HG02759 (cell line): Measurements from ENCODE around the gene THAP12.

Experiments used
- ATAC-seq: cut with Tn5 transposase; IDR thresholded peaks from one replicate; pipeline ENCODE4 v1.9.1; 2021; ENCODE audit warnings: mild to moderate bottlenecking, moderate library complexity; ENCODE audit not compliant: unreplicated experiment

Gene THAP12

DNA sequence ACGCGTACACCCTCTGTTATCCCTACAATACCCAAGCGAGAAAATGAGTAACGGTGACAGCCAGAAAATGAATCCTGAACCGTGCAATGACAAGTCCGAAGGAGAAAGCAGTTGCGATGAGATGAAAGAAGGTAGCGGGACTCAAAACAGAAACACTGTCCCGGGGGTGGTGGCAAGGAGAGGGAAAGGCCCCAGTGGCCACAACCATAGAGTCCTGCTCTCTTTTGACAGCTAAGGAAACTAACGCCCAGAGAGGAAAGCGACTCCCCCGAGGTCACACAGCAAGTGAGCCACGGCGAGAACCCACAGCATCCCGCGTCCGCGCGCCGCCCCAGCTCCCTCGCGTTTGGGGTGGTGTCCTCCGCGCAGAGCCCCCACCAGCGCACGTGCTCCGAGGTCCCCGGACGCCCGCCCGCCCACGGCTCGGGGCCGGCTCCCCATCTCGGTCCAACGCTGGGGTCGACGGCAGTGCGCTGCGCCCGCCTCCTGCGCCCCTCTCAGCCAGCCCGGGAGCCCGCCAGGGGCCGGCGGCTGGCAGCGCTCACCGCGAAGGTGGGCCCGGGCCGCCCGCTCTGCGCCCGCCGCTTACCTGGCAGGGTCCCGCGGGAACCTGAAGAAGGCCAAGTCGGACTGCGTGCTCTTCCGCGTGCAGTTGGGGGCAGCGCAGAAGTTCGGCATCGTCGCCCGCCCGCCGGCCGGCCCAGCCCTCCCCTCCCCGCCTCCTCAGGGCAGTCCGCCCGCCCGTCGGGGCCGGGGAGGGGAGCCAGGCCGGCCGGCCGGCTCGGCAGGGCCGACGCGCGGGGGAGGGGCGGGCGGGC lies 564 bp downstream of the THAP12 start:
- ATAC-seq, result no peak

DNA sequence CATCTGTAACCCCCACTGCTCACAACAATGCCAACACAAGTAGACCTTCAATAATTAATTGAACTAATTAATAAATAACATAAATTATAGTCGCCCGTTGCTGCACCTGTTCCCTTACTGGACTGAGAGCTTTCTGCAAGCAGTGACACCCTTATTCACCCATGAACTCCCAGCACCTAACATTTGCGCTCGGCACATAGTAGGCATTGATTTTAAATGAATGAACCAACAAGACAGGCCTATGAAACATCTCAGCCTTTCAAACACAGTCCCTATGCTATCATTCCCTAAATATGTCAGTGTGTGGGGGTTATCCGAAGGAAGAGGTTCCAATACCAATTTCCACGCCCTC lies 1.1 kb downstream of the THAP12 start:
- ATAC-seq, result no peak

DNA sequence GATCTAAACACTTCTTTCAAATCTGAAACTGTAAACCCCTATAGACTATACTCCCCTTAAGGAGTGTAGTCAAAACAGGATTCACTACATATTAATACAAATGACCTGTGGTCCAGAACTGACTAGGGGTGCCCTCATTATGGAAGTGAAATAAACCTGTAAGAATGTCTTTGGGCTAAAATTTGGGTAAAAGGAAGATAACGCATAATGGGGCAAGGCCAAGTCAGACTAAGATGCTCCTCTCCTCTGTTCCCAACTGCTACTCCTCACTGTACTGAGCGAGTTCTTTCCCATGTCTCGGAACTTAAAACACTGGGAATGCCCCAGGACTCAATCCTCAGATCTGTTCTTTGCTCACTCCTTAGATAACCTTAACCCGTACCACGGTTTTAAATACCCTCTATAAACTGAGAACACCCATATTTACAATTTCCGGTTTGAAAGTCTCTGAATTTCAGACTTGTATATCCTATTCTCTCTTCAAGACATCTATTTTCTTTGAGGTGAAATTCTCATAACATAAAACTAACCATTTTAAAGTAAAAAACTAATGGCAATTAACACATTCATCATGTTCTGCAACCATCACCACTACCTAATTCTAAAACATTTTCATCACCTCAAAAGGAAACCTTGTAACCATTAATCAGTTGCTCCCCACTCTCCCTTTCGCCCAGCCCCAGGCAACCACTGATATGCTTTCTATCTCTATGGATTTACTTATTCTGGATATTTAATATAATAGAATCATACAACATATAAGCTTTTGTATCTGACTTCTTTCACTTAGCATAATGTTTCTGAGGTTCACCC lies 4.0 kb downstream of the THAP12 start:
- peak; percentile 17 for ATAC-seq

DNA sequence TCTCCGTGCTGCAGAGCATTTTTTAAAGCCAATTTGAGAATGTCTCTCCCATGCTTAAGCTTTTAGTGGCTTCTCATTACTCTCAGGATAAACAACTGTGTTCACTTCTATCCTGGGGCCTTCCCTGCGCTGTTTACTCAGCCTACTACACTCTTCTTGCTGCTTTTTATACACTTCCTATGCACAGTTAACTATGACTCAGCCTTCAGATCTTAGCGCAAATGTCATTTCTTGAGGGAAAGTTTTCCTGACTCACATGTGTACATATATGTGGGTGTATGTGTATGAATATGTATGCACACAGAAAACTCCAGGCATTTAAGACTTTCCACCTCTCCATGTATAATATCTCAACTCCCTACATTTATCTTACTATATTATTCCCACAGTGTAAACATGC lies 9.8 kb downstream of the THAP12 start:
- no peak for ATAC-seq

DNA sequence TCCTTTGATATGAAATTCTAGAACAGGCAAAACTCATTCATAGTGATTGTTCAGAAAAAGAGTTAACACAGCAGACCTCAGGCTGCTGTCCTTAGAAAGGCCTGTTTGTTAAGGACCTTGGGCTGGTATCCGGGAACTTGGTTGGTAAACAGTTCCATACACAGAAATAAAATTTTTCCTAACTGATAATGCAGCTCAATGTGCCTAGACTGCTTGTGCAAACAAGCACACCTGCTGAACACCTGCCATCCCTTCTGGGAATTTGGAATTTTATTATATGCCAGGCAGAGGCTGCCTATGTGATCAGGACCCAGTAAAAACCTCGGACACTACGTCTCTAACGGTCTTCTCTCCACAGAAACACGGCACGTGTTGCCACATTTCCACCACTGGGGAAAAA lies 11.5 kb downstream of the THAP12 start:
- no peak for ATAC-seq

DNA sequence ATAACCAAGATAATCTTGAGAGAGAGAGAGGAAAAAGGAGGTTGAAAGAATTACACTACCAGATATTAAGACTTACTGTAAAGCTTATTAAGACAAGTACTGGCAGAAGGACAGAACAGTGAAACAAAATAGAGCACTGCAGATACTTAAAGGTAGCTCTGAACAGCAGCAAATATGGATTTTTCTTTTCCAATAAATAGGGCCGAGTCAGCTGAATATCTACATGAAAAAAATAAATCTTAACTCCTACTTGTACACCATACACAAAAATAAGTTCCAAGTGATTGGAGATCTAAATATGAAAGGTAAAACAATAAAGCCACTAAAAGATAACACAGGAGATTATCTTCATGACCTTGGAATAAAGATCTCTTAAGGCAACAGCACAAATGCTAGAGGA lies 12.4 kb downstream of the THAP12 start:
- no peak for ATAC-seq

DNA sequence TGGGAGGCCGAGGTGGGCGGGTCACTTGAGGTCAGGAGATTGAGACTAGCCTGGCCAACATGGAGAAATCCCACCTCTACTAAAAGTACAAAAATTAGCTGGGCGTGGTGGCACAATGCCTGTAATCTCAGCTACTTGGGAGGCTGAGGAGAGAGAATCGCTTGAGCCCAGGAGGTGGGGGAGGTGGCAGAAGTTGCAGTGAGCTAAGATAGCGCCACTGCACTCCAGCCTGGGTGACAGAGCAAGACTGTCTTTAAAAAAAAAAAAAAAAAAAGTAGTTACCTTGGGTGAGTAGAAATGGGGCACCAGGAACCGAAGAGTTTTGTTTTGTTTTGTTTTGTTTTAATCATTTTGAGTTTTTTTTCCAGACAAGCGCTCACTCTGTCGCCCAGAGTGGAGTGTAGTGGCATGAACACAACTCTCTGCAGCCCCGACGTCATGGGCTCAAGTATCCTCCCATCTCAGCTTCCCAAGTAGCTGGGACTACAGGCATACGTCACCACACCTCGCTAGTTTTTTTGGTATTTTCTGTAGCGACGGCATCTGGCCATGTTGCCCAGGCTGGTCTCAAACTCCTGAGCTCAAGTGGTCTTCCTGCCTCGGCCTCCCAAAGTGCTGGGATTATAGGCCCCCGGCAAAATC lies 15.8 kb downstream of the THAP12 start:
- ATAC-seq, result no peak

DNA sequence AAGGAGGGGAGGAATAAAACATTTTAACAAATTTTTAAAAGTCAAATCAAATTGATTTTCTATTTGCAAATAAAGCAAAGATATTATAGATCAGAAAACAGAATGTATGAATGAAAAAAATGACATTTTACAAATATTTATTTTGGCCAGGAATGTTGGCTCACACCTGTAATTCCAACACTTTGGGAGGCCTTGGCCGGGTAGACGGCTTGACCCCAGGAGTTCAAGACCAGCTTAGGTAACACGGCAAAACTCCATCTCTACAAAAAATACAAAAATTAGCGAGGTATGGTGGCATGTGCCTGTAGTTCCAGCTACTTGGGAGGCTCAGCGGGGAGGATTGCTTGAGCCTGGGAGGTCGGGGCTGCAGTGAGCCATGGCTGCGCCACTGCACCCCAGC lies 18.2 kb downstream of the THAP12 start:
- ATAC-seq, result no peak

DNA sequence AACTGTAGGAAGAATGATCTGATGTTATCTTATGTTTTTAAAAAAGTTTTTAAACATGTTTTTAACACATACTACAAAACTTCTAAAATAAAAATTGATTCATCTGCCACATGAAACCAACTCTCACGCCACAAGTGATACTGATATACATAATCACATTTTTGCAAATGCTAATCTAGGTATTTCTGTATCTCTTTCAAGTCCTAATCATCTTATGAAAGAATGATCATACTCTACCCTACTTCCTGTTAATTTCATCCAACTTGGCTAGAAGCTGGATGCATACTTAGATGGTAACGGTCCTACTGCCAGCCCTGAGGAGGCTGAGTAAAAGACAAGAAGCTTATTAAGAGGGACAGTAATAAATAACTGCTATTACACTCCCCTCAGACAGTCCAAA lies 19.2 kb downstream of the THAP12 start:
- ATAC-seq, result no peak

DNA sequence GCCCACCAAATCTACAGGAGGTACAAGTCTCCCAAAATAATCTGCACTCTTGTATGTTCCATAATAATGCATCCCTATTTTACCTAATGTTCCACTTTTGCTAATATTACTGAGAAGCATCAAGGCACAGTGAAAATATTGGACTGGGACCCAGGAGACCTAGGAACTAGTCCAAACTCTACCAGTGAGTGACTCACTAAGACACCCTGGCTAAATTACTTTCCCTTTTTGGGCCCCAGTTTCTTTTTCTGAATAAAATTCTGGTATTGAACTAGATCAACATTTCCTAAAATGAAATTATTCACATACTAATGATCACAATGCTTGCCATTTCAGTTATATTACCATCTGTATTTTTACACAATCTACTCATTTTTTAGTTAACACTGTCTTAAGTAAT lies 19.6 kb downstream of the THAP12 start:
- no peak for ATAC-seq

DNA sequence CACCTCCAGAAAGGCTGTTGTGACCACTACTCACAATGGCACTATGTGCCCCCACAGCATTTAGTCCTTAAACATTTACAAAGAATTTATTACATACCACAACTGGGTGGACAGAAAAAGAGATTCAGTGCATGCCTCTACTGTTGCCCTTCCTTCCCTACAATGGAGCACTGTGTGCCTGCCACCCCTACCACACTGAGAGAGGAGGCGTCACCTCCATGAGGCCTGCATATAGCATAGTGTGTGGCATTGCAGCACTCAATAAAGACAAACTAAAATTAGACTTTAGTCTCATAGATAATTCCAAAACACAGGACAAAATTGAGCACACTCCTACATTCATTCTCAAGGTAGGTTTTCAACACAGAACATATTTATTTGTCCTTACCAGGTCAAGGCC lies 25.8 kb downstream of the THAP12 start:
- no peak for ATAC-seq

DNA sequence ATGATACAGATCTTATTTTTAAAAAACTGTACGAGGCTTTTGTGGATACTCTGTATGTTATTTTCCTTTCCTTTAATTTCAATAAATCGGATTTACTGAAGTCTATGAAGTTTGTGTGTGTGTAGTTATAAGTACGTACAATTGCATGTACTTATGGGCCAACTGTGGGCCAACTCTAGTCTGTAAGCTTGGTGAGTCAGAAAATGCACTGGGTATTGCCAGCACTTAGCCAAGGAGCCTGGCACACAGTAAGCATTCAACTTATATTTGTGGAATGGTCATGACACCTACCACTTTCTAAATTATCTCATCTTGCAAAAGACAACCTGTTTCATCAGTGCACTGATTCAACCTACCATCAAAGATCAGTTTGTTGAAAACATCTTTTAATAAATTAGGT lies 32.6 kb downstream of the THAP12 start:
- ATAC-seq, result no peak

DNA sequence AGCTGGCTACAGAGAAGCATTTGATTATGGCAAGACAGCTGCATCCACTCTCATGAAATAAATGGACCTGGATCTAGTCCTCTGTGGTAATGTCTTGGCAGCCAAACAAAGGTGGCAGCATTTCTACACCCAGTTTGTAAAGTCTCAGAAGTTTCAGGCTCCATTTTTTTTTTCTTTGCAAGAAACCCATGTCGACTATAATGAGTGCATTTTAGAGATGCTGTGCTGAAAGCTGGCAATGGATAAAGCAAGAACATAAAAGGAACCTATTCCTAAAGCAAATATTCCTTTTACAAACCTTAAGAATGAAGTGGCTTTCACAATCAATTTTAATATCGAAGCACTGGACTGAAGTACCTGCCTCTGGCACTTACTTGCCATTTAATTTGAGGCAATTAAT lies 33.5 kb downstream of the THAP12 start:
- no peak for ATAC-seq

DNA sequence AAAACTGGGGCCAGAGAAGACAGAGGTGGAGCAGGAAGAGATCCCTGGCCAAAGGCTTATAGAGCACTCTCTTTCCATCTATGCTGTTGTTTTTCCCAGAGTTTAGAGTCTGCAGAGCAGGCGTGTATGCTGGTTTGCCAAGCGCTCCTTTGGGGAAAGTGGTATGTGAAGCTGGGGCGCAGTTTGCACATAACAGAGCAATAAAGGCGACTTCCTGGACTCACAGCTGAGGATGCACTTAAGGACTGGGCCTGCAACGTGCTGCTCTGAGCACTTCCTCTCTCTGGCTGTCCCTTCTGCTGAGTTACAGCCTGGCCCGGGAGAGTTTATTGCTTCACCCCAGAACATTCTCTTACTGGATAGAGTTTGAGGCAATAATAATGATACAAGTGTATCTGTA lies 41.7 kb downstream of the THAP12 start:
- no peak for ATAC-seq

DNA sequence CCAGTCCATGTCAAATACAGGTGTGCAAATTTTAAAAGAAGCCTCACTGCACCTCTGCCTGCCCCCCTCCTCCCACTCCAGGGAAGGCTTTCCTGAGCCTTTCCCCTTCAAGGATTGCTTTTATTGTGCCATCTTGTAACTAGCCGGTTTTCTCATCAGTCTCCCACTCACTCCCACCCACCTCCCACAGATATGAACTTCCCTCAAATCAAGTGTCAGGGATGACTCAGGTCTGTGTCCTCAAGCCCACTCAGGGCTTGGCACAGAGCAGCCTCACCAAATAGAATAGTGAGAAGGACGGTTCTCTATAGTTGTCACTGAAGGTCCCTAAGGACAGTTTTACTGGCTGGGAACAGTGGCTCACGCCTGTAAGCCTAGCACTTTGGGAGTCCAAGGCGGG lies 43.0 kb downstream of the THAP12 start:
- no peak for ATAC-seq

DNA sequence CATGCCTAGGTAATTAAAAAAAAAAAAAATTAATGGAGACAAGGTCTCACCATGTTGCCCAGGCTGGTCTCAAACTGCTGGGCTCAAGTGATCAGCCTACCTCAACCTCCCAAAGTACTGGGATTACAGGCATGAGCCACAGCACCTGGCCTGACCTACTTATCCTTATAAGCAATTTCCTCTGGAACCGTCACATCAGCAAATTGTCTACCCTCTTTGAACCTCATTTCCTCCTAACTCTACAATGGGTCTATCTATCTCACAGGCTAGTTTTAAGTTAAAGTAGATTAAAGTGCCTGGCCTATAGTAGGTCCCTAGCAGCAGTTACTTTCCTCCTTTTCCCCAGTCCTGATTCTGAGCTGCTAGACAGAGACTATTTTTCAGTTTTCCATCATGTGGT lies 43.5 kb downstream of the THAP12 start:
- ATAC-seq, result no peak

DNA sequence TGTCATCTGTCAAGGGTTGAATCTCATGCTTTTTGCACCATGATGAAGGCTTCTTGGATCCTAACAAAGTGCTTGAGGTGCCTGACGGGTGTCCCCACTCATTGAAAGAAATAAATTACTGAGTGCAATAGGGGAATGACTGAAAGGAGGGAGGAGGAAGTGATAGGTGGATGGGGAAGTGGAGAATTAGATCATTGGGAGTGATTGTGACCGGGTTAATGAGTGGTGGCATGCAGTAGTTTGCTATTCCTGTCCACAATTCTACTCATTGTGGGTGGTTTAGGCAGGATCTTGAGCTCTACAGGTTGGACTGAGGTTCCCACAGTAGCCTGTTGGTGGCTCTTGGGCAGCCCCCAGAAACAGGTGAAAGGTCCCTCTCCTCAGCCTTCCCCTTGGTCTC lies 44.3 kb downstream of the THAP12 start:
- no peak for ATAC-seq

DNA sequence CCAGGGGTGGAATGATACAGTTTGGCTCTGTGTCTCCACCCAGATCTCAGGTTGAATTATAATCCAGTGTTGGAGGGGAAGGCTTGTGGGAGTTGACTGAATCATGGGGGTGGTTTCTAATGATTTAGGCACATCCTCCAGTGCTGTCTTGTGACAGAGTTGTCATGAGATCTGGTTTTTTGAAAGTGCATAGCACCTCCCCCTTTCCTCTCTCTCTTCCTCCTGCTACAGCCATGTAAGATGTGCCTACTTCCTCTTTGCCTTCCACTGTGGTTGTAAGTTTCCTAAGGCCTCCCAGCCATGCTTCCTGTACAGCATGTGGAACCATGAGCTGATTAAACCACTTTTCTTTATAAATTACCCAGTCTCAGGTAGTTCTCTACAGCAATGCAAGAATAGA lies 45.1 kb downstream of the THAP12 start:
- ATAC-seq, result no peak

DNA sequence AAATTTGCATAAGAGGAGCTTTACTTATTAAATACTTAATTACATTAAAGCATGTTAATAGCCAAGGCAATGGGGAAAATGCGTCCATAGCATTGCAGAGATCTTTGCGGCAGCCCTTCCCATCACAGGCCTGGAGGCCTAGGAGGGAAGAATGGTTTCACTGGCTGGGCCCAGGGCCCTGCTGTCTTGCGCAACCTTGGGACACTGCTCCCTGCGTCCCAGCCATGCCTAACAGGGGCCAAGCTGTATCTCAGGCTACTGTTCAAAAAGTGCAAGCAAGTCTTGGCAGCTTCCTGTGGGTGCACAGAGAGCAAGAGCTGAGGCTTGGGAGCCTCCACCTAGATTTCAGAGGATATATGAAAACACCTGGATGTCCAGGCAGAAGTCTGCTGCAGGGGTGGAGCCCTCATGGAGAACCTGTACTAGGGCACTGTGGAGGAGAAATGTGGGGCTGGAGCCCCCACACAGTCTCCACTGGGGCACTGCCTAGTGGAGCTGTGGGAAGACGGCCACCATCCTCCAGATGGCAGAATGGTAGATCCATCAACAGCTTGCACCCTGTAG lies 46.0 kb downstream of the THAP12 start:
- no peak for ATAC-seq

DNA sequence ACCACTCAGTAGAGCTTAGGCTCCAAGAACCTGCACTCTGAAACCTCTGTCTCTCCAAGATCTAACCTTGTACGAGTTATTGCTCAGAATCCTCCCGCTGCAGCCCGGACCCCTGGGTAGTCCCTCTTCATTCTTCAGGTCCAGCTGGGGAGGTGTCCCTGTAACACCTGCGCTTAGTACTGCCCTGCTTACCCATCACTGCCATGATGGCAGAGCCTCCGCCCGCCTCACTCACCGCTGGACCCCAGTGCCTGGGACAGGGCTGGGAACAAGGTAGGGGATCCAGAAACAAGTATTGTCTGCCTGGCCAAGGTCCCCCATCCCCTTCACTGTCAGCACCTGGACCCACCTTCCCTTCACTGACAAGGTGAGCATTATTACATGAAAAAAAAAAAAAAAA lies 50.3 kb downstream of the THAP12 start:
- no peak for ATAC-seq

DNA sequence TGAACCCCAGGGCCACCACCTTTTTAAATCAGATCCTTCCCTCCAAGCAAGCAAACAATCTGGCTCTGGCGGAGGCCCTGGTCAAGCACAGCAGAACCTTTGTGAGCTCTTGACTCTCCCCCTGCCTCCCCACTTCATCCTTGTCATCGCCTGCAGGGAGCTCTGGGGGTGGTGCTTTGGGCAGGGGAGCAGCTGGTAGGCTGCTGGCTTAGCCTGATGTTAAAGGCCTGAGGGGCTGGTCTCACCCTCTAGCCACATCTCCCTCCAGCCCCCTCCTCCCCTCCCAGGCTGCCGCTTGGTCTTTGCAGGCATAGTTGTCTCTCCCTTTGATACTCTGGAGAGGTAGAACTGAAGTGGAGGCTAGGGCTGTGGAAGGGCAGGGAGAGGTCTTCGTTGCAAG lies 50.9 kb downstream of the THAP12 start:
- no peak for ATAC-seq
